GM10847 (cell line): Measurements from ENCODE around the gene OXCT2.

ENCODE experiments used
- POLR2A ChIP-seq: IDR thresholded peaks from 2 replicates; pipeline ENCODE4 v1.6.1; 2011; ENCODE audit not compliant: insufficient read length; ENCODE audit errors: extremely low read depth

The OXCT2 gene

GRCh38 chr1:39737546-39738169 lies 33.5 kb downstream of the OXCT2 start:
- no peak for TF ChIP-seq POLR2A

GRCh38 chr1:39735731-39736130 lies 35.4 kb downstream of the OXCT2 start:
- TF ChIP-seq POLR2A, result no peak

GRCh38 chr1:39733161-39733560 lies 38.0 kb downstream of the OXCT2 start:
- no peak for TF ChIP-seq POLR2A

GRCh38 chr1:39732730-39733129 lies 38.4 kb downstream of the OXCT2 start:
- no peak for TF ChIP-seq POLR2A

- no peak for TF ChIP-seq POLR2A
Observed at GRCh38 chr1:39729842-39730241, 41.3 kb downstream of the OXCT2 start.

- no peak for TF ChIP-seq POLR2A
Observed at GRCh38 chr1:39729030-39729429, 42.1 kb downstream of the OXCT2 start.

- TF ChIP-seq POLR2A, result no peak
Observed at GRCh38 chr1:39727932-39728317, 43.2 kb downstream of the OXCT2 start.

GRCh38 chr1:39727221-39727931 lies 43.8 kb downstream of the OXCT2 start:
- no peak for TF ChIP-seq POLR2A

GRCh38 chr1:39726600-39726999 lies 44.5 kb downstream of the OXCT2 start:
- TF ChIP-seq POLR2A, result no peak

GRCh38 chr1:39722495-39722894 lies 48.7 kb downstream of the OXCT2 start:
- TF ChIP-seq POLR2A, result no peak

- TF ChIP-seq POLR2A, result no peak
Observed at GRCh38 chr1:39721664-39722063, 49.5 kb downstream of the OXCT2 start.

- TF ChIP-seq POLR2A, result no peak
Observed at GRCh38 chr1:39720094-39720999, 50.8 kb downstream of the OXCT2 start.
